ENCODE measurements around the gene TLE3.

TLE3 gene

DNA sequence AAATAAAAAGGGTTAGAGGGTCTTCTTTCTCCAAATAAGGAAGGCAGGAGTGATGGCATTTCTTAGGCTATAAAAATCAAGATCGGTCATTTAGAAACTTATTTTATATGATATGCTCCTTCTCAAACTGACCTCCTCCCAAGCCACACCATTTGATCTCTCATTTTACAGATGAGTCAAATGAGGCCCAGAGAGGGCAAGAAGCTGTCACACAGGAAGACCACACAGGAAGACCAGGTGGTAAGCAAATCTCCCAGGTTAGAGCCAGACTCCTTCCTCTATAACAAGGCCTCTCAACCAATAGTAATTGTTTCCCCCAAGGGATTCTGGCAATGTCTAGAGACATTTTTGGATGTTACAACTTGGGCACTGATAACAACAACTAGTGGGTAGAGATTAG is 13.8 kb downstream of the TLE3 start:
- no peak for DNase-seq (ENCODE audit: low spot score)

- no peak for DNase-seq (ENCODE audit: low spot score)
Measured at GRCh38 chr15:70083418-70083817, 14.3 kb downstream of the TLE3 start.

DNA sequence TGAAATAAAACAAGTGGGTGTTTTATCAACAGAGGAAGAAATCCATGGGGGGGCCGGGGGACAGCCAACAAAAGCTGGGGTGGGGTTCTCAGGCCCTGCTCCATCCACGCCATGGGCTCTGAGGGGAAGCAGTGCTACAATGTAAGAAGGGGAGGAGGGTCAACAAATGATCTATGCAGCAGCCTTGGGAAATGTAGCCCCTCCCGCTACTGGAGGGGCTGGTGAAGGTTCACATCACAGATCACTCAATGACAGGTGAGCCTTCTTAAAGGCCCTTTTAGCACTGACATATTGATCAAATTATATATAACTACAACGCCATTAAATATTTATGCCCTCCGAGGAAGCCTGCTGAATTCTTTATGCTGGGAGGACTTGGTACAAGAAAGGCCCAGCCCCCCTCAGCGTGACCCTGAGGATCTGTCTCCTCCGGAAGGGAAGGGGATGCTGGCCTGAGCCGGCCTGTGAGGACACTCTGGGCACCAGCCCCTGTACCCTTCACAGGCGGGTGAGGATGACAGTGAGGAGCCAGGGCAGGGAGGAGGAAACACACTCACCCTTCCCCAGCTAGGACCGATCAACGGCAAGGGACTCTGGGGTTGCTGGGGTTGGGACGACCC is 15.3 kb downstream of the TLE3 start:
- DNase-seq (ENCODE audit: low spot score) = no peak

- DNase-seq (ENCODE audit: low spot score) = no peak
Measured at GRCh38 chr15:70081612-70082011, 16.1 kb downstream of the TLE3 start.

DNA sequence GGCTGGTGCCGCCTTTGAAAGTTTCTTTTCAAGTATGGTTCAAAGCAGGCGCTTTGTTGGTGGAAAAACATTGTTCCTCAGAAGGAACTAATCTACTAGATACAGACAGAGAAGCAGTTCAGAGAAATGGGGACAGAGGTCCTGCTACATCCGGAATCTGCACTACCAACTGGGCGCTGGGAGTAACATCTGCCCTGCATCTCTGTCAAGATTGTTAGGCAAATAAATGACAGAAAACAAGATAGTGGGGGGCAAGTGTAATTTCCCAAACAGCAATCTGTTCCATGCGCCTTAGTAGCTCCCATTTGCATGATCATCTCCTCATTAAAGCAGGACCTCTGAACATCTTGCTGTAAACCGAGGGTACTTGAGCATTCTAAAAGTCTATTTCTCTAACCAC is 17.4 kb downstream of the TLE3 start:
- no peak for DNase-seq (ENCODE audit: low spot score)

GRCh38 chr15:70079888-70080287 is 17.8 kb downstream of the TLE3 start:
- DNase-seq (ENCODE audit: low spot score) = no peak

DNA sequence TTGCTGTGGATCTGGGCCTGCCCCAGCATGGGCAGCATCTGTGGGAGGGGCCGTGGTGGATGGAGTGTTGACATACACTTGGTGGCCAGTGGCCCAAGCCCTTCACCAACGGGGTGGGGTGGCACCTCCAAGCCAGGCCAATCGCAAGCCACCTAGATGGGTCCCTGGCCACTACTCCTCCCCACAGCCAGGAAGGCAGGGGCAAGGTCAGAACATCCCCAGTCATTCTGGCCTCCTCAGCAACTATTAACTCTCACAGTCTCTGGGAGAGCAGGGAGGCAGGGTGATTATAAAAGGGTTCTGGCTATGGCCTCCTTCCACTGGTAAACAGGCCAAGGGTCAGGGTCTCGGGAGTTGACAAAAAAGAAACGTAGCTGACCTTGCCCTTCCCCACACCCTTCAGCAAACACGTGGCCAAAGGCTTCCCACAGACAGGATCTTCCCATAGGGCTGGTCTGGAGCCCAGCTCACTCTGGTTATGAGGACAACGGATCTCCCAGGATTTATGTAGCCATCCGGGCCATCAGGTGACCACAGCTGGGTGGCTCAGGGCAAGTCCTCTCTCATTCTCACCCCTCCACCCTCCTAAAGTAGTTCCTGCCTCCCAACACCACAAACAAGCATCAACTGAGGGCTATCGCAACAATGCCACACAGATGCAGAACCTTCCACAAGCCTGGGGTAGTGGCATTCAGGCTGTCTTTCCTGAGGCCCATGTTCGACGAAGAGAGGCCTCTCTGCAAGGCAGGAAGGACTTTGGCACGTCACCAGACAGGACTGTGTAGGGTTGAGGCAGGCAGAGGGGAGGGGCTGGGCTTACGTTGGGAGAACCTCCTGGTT is 18.9 kb downstream of the TLE3 start:
- DNase-seq (ENCODE audit: low spot score) = no peak

DNA sequence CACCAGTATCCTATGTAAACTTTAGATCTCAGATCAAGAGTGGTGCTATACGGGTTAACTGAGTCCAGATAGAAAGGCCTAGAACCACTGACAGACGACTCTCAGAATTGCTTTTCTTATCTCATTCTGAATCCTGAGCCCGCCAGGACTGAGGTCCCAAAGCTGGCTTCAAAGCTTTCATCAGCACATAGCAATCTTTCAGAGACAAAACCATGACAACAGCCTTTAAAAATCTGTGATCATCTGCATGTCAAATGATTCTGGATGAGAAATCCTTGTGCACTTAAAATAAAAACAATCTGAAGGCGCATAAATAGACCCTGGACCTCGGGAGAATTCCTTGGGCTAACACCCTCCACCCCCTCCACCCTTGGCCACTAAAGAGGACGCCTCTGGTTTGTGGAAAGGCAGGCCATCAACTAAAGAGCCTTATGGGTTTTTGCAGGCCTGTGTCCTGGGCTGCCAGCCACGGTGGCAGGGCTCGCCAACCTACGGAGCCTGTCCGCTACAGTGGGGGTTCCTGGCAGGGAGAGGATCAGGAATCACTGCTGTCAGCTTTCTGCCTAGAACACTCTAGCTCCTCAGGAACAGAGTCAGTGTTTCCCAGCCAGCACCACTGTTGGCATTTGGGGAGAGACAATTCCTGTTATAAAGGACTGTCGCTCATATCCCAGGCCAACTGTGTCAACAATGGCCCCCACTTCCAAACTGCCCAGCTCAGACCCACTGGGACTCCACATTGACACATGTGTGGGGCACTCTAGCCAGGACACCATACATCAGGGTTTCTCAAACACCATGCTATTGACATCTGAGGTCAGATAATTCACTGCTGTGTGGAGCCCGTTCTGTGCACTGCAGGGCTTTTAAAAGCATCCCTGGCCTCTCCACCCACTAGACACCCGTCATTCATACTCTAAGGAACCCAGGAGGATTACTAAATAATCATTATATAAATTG is 20.2 kb downstream of the TLE3 start:
- no peak for DNase-seq (ENCODE audit: low spot score)

DNA sequence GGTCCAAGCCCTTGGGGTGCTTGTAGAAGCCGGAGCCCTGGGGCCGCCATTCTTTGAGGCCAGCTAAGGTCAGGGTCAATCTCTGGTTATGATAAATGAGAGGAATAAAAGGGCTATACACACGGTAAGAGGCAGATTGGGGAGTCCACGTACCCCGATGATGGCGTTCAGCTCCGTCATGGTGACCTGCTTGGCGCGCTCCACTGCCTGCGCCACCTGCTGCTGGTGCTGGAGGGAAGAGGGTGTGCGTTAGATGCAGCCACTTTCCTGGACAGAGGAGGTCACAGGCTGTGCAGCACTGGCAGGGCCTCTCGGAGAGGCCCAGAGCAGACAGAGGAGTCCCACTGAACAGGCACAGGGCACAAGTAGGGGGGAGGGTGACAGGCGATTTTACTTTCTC is 23.3 kb downstream of the TLE3 start:
- no peak for DNase-seq (ENCODE audit: low spot score)

DNA sequence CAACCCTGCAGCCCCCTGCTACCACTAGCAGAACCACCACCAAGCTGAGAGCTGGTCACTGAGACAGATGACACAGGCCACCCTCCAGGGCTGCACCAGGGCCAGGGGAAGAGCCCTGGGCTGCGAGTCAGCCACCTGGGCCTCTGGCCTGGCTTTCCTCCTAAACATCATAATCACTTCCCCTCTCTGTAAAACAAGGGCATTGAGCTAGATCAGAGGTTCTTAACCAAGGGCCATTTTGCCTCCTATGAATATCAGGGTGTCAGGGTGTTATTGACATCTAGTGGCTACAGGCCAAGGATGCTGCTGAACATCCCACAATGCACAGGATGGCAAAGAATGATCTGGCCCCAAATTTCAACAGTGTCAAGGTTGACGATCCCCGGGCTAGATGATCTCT is 25.2 kb downstream of the TLE3 start:
- no peak for DNase-seq (ENCODE audit: low spot score)

GRCh38 chr15:70071799-70072198 is 25.9 kb downstream of the TLE3 start:
- no peak for DNase-seq (ENCODE audit: low spot score)

DNA sequence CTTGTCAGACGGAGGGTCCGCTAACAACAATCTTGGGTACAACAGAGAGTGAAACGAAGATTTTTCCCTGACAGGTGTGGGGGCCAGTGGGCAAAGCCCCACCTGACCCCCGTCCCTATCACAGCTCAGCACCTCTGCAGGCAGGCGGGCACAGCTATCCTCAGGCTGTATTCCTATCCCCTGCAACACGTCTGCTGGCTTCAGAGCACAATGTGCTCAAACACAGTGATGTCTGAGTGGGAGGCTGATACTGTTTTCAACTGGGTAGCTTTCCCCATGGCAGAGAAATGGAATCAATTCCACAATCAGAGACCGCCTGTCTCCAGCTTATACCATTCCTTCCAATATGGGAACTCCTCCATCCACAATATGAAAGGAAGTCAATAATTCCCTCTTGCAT is 28.0 kb downstream of the TLE3 start:
- DNase-seq (ENCODE audit: low spot score) = no peak

DNA sequence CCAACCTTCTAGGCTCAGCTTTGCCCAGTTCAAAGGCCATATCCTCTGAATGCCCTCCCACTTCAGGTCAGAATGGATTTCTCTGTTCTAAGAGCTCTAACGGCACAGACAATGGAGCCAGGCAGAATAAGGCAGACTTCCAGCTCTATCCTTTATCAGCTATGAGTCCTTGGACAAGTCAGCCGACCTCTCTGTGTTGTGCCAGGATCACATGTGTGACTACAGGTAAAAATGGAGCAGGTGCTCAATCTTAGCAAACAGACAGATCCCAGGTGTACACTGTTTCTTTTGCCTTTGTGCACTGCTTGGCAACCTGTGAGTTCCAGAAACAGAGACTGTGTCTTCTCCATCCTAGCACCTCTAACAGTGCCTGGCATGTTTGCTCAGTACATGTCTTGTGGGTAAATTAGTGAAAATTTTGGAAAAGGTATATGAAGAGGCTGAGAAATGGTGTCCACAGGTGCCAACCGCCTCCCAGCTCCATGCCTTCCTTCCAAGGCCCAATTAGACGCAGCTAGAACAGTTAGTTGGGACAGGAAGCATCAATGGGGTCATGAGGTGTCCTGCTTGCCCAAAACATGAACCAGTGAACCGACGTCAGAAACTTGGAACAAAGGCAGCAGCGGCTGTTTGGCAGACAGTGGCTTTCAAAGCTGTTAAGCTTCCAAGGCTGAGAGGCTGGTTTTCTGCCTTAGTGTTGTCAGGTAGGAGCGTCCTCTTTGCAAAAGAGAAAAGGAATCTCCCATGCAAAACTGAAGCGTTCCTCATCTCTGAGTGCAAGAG is 28.7 kb downstream of the TLE3 start:
- DNase-seq (ENCODE audit: low spot score) = no peak

GRCh38 chr15:70067681-70068080 is 30.0 kb downstream of the TLE3 start:
- DNase-seq (ENCODE audit: low spot score) = no peak

DNA sequence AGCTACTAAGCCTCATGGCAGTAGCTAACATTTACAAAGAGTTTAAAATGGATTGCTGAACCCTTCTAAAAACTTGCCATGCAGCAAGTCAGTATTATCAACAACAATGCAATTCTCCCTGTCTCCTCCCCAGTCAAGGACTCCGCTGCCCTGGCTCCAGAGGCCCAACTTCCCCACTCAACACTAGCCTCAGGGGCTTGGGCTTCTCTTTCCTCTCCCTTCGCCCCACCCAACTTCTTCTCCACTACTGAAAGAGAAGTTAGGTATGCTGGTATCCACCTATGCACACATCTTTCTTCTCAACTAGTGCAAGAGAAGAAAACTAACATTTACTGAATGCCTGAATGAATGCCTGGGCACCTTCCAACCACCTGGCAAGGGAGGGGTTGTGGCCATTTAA is 30.7 kb downstream of the TLE3 start:
- no peak for DNase-seq (ENCODE audit: low spot score)

- no peak for DNase-seq (ENCODE audit: low spot score)
Measured at GRCh38 chr15:70066447-70066846, 31.3 kb downstream of the TLE3 start.

GRCh38 chr15:70066004-70066403 is 31.7 kb downstream of the TLE3 start:
- no peak for DNase-seq (ENCODE audit: low spot score)

DNA sequence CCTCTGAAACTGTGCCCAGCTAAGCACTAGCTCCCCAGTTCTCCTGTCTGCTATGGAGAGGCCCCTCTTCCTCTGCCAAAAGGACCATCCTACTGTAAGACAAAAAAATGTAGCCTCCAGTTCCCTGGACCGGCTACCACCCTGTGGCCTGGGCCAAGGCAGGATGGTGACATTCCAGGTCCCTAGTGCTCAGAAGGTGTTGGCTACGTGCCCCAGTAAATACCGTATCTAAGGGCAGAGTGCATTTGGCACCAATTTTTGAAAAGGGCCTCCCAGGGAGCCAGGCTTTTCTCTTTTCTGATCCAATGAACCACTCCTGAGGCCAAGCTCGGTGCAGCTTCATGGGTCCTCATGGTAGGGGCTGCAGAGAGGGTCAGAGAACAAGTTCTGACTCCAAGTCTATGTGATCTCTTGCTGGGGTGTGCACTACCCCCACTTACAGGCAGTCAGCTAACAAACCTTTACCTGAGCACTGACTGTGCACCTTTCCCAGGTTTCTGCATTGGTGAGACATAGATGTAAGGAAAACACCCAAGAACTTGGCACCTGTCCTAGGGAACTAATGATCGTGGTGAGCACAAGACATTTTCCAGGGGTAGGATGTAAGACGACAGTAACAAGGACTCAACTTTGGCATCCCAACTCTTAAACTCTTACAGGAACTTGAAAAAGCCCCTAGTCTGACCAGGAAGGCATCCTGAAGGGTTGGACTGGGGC is 32.6 kb downstream of the TLE3 start:
- no peak for DNase-seq (ENCODE audit: low spot score)

DNA sequence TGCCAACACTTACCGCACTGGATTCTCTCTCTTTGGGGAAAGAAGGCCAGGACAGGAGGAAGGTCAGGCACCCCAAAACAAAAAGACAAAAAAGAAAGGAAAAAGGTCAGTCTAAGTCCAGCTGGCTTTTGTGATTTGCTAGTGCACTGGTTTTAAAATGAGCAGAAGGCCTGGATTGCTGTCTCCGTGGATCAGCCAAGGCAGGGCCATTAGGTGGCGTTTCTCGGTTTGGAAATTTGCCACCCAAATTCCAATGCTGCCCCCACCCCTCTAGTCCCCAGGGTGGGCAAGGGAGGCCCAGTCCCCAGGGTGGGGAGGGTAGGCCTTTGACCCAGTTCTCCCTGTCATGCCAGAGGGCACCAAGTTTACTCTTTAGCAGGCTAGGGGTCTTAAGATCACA is 33.3 kb downstream of the TLE3 start:
- no peak for DNase-seq (ENCODE audit: low spot score)

- no peak for DNase-seq (ENCODE audit: low spot score)
Measured at GRCh38 chr15:70063980-70064379, 33.7 kb downstream of the TLE3 start.

- DNase-seq (ENCODE audit: low spot score) = no peak
Measured at GRCh38 chr15:70063261-70063925, 34.3 kb downstream of the TLE3 start.
